GM19099 (cell line): Measurements from ENCODE around the gene RHOD.

Experiments
- POLR2A ChIP-seq: IDR thresholded peaks from 3 replicates; pipeline ENCODE4 v1.6.1; 2011; ENCODE audit warnings: low read depth; ENCODE audit not compliant: insufficient read length; ENCODE audit errors: extremely low read depth

The RHOD gene, protein sequence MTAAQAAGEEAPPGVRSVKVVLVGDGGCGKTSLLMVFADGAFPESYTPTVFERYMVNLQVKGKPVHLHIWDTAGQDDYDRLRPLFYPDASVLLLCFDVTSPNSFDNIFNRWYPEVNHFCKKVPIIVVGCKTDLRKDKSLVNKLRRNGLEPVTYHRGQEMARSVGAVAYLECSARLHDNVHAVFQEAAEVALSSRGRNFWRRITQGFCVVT

GRCh38 chr11:67056267-67057204, at the start of gene RHOD:
Gene RHOD, plus strand, starts transcription at chr11:67056847. Its CDS starts 56 bp downstream, at chr11:67056903.
- TF ChIP-seq POLR2A: no peak

GRCh38 chr11:67007126-67007525, 49.5 kb upstream of the RHOD start:
- no peak for TF ChIP-seq POLR2A

DNA sequence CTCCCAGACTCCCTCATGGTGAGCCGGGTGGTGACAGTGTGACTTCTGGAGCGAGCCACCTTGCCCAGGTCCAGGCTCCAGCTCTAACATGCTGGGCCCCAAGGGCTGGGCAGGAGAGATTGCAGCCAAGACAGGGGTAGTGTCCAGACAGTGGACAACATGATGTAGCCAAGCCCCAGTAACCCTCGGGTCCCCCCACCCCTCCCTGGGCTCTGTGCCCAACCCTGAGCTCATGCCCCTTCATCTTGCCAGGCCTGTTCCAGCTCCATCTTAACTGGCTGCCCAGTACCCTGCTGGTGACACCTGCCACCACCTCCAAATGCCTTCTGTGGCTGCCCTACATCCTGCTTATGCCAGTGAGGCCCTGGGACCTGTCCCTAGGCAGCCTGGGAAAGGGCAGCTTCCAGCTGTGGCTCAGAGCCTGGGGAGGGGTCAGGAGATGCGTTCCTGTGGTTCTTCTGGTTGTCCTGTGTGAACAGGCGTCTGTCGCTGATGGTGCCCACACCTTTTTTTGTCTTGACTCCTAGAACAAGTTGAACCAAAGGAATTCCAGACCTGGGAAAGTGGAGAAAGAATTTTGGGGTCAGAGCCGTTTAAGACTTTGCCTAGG, 46.2 kb upstream of the RHOD start:
- no peak for TF ChIP-seq POLR2A

- no peak for TF ChIP-seq POLR2A
Observed at GRCh38 chr11:67013511-67014045, 43.1 kb upstream of the RHOD start.

GRCh38 chr11:67014343-67014742, 42.3 kb upstream of the RHOD start:
- no peak for TF ChIP-seq POLR2A

DNA sequence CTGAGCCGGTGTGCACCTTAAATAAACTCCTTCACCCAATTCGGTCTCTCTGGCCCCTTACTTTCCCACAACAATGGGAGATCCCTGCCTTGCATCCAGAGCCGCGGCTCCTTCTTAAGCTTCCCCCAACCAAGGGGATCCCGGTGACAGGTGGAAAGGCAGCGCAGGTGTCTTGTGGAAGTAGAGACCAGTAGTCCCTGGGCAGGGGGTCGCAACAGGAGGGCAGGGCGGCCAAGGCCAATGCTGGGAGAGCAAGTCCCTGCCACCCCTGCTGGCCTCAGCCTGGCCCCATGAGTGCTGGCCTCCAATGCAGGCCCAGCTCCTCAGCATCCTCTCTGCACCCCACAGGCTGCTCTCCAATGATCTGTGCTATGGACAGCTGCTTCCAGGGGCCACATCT, 41.6 kb upstream of the RHOD start:
- TF ChIP-seq POLR2A: no peak

- no peak for TF ChIP-seq POLR2A
Observed at GRCh38 chr11:67016550-67016949, 40.1 kb upstream of the RHOD start.

DNA sequence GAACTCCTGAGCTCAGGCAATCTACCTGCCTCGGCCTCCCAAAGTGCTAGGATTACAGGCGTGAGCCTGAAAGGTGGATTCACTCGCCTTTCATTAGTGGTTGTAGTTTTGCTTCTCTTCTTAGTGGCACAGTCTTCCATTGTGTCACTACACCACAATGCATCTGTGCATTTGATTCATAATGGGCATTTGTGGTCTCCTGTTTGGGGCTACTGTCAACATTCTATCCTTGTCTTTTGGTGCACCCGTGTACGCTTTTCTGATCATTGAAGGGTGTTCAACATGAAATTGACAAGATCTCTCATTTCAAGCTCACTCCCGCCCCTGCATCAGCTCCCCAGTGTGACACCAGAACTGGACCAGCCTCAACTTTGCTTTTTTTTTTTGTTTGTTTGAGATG, 35.7 kb upstream of the RHOD start:
- TF ChIP-seq POLR2A: no peak

DNA sequence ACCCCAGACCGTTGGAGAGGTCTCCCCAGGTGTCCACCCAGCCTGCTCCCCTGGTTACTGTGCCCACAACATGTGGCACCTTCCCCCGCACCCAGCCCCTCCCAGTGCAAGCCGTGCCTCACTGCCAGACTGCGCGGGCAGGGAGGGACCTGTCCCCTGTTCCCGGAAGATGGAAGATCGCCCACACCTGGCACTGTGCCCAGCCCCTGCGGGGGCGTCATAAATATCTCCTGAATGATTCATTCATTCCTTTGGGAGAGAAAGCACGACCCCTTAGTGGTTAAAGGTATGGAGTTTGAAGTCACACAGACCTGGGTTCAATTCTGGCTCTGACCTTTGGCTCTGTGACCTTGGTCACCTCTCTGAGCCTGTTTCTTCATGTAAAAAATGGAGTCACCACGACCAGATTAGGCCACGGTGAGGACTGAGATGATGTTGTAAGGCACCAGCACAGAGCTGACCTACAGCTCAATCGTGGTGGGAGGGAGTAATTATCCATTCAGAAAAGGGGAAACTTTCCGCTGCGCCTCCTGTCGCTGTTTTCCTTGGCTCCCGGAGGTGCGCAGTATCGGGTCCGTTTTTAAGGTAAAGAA, 34.2 kb upstream of the RHOD start:
- TF ChIP-seq POLR2A: no peak

DNA sequence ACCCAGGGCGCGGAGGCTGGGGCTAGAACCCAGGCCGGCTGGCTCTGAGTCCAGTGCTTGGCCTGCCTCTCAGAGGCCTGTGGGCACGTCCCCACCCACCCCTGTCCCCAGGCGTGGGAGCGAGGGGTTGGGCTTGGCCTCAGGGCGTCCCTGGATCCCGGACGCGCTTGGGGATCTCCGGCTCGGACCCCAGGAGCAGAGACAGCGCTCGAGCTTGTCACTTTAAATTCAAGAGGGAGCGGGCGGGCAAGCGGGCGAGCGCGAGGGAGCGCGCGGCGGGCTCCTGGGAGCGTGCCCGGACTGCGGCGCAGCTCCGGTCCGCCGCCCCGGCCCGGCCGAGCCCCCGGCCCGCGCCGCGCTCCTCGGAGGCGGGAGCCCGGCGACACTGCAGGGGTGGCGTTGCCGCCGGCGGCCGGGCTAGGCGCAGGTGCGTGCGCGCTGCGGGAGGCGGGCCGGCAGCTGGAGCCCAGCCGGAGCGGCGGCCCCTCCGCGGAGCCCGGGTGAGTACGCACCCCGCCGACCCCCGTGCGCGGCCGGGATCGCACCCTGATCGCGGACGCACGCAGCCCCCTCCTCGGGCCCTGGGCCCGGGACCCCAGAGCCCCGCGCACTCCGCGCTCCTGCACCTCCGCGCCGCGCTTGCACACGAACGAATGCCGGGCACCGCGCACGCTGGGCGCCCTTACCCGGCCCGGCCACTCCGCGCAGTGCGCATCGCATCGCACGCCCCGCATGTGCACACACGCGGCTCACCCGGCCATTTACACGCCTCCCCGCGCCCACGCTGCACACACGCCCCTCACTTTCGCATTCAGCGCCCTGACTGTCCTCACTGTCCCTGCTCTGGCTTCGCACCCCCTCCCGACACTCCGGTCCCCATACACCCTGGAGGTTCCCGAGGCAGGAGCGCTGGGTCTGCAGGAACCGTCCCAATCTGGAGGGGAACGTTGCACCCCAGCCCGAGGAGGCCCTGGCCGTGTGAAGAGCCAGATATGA, 33.4 kb upstream of the RHOD start, which contains the start of gene SYT12:
Gene SYT12 (plus strand): TSS at position 174 of the 996 bp plus-strand sequence. CDS start 7,011 bp downstream, outside the sequence.
- TF ChIP-seq POLR2A: no peak

- TF ChIP-seq POLR2A: no peak
Observed at GRCh38 chr11:67023957-67024353, 32.7 kb upstream of the RHOD start.

DNA sequence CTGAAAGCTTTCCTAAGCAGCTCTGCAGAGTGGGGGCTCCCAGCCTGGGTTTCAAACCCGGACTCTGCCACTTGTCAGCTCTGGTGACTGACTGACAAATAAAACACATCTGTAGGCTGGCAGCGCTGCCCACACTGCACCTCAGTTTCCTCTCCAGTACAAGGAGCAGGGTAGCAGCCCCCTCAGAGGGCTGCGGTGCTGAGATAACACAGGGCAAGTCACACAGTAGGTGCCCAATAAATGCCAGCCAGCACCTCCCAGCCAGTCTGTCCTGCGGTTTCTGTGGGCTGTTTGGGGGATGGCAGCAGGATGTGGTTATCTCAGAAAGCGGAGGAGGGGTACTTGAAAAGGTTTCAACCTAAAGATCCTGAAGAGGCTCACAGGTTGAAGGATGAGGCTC, 32.2 kb upstream of the RHOD start:
- no peak for TF ChIP-seq POLR2A

DNA sequence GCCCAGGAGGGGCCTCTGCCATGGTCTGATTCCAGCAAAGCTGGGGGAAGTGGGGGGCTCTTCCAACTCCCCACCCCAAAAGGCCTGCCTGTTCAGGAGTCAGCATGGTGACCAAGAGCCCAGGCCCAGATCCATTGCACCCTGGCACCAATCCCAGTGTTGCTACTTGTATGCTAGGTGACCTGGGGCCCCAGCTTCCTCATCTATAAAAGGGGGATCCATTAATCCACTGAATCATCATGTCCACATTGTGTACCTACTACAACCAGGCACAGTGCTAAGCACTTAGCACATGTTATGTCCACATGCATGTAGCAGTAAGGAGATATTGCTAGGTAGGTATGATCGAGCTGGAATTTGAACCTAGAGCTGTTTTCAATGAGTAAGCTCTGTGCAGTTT, 31.7 kb upstream of the RHOD start:
- TF ChIP-seq POLR2A: no peak

GRCh38 chr11:67025750-67026149, 30.9 kb upstream of the RHOD start:
- TF ChIP-seq POLR2A: no peak
